HCT116 (cell line): Measurements from ENCODE around the gene WBP1L. TPM values are rescaled to one million over a fixed set of nuclear protein-coding genes. Genes with fewer than 3 reads are reported as not detected.

Experiments
- ATAC-seq: fragments of 200-7000 bp; cut with Tn5 transposase; 2 replicates; pipeline ENCODE4 v1.9.1; 2020; ENCODE audit warnings: mild to moderate bottlenecking, moderate library complexity
- BruUV-seq: library from RNA; stranded (reverse); fragments of 400-500 nt; replicated peaks from 2 replicates; lab custom pipeline; 2021; lab: Mats Ljungman, UMichigan
- CTCF ChIA-PET: fragments of 300-600 bp; sonication (Branson Sonifier 250); formaldehyde crosslinking; loops from one replicate; lab custom pipeline; 2021; ENCODE audit warnings: antibody characterized with exemption; lab: Charles Lee
- POLR2A ChIA-PET: fragments of 300-600, 350-600 bp; sonication (Branson Sonifier 250); formaldehyde crosslinking; loops from one replicate; lab custom pipeline; 2021; ENCODE audit warnings: antibody characterized with exemption; lab: Charles Lee
- RAD21 ChIA-PET, 2 experiments: fragments of 300-600 bp; sonication (Branson Sonifier 250); formaldehyde crosslinking; loops; one replicate each; lab custom pipeline; 2023; ENCODE audit warnings: low total read pairs in 2 of 2; ENCODE audit not compliant: uncharacterized antibody in 2 of 2, unreplicated experiment in 2 of 2, low non-redundant PET in 1 of 2; lab: Charles Lee
- DNase-seq: peaks from one replicate; pipeline ENCODE4 v3.0.0-alpha.2; 2010; ENCODE audit warnings: low read depth, low spot score
- H2AFZ ChIP-seq: fragments of 200-600 bp; shearing (Covaris generic), sonication (generic); 2 replicates; pipeline ENCODE4 v1.6.1; 2017; ENCODE audit warnings: low read depth, mixed run types, mixed read lengths, antibody characterized with exemption, low read length; ENCODE audit not compliant: poor library complexity, severe bottlenecking
- H3K27ac ChIP-seq: 2 replicates; pipeline ENCODE4 v1.5.1; 2012; ENCODE audit warnings: low read depth, low read length
- H3K27me3 ChIP-seq: fragments of 200-600 bp; sonication (generic); 2 replicates; pipeline ENCODE4 v1.6.1; 2016; ENCODE audit warnings: mixed run types, low read length, mixed read lengths; ENCODE audit not compliant: insufficient read depth
- H3K36me3 ChIP-seq, 2 experiments: fragments of 200-500 bp in 1 of 2; fragments of 200-600 bp in 1 of 2; sonication (Bioruptor generic) in 1 of 2; sonication (generic) in 1 of 2; 2 replicates each; pipeline versions ENCODE4 v1.5.1 to v1.6.1; 2014 to 2016; ENCODE audit warnings: low read length in 2 of 2, inconsistent platforms in 1 of 2, mixed read lengths in 1 of 2, mixed run types in 1 of 2; ENCODE audit not compliant: insufficient read depth in 2 of 2, control insufficient read depth in 1 of 2
- H3K4me1 ChIP-seq, 2 experiments: fragments of 200-600 bp in 1 of 2; sonication (generic) in 1 of 2; 2 replicates each; pipeline versions ENCODE4 v1.5.1 to v1.6.1; 2012 to 2017; ENCODE audit warnings: low read length in 2 of 2, inconsistent platforms in 1 of 2, mild to moderate bottlenecking in 1 of 2, mixed read lengths in 1 of 2, mixed run types in 1 of 2, moderate library complexity in 1 of 2; ENCODE audit not compliant: insufficient read depth in 2 of 2, control insufficient read depth in 1 of 2
- H3K4me2 ChIP-seq: fragments of 200-600 bp; sonication (generic); 2 replicates; pipeline ENCODE4 v1.6.1; 2017; ENCODE audit warnings: mixed run types, low read length, mixed read lengths
- H3K4me3 ChIP-seq, 2 experiments: fragments of 200-600 bp in 1 of 2; sonication (generic) in 1 of 2; replicated peaks in 1 of 2; 2 replicates each; pipeline ENCODE4 v1.5.1; 2011 to 2016; ENCODE audit warnings: low read length in 2 of 2, control low read depth in 1 of 2, low read depth in 1 of 2, mild to moderate bottlenecking in 1 of 2, mixed read lengths in 1 of 2, mixed run types in 1 of 2
- H3K79me2 ChIP-seq: fragments of 200-600 bp; sonication (generic); 2 replicates; pipeline ENCODE4 v1.6.1; 2017; ENCODE audit warnings: mild to moderate bottlenecking, mixed run types, low read length, moderate library complexity, mixed read lengths; ENCODE audit not compliant: insufficient read depth
- H3K9ac ChIP-seq: fragments of 200-600 bp; sonication (generic); 2 replicates; pipeline ENCODE4 v1.6.1; 2016; ENCODE audit warnings: low read length, mixed read lengths
- H3K9me2 ChIP-seq: fragments of 200-600 bp; sonication (generic), shearing (Covaris generic); 2 replicates; pipeline ENCODE4 v1.6.1; 2017; ENCODE audit warnings: mixed run types, mild to moderate bottlenecking, moderate library complexity; ENCODE audit not compliant: insufficient read depth
- H3K9me3 ChIP-seq, 2 experiments: fragments of 200-500 bp in 1 of 2; fragments of 200-600 bp in 1 of 2; sonication (Bioruptor generic) in 1 of 2; sonication (generic) in 1 of 2; 2 replicates each; pipeline ENCODE4 v1.6.1; 2014 to 2017; ENCODE audit warnings: low read length in 2 of 2, mixed read lengths in 2 of 2, inconsistent platforms in 1 of 2, low read depth in 1 of 2, mild to moderate bottlenecking in 1 of 2, mixed run types in 1 of 2, moderate library complexity in 1 of 2; ENCODE audit not compliant: control insufficient read depth in 1 of 2, insufficient read depth in 1 of 2
- H4K20me1 ChIP-seq: fragments of 200-600 bp; sonication (generic), shearing (Covaris generic); 2 replicates; pipeline ENCODE4 v1.6.1; 2017; ENCODE audit warnings: mixed run types, mild to moderate bottlenecking, moderate library complexity; ENCODE audit not compliant: insufficient read depth
- CBX3 ChIP-seq: IDR thresholded peaks from 2 replicates; pipeline ENCODE4 v1.6.1; 2012; ENCODE audit warnings: low read depth
- CEBPB ChIP-seq: IDR thresholded peaks from 2 replicates; pipeline ENCODE4 v1.6.1; 2012; ENCODE audit warnings: low read depth
- CTCF ChIP-seq, 3 experiments: fragments of 200-600 bp in 1 of 3; sonication (generic) in 1 of 3; IDR thresholded peaks in 2 of 3; conservative IDR thresholded peaks in 1 of 3; 2 replicates each; pipeline ENCODE4 v1.5.1; 2012 to 2017; ENCODE audit warnings: low read depth in 2 of 3, low read length in 2 of 3, antibody characterized with exemption in 1 of 3, borderline replicate concordance in 1 of 3, control low read depth in 1 of 3, mild to moderate bottlenecking in 1 of 3, mixed read lengths in 1 of 3, mixed run types in 1 of 3, moderate library complexity in 1 of 3; ENCODE audit not compliant: insufficient read depth in 1 of 3
- MAX ChIP-seq: IDR thresholded peaks from 2 replicates; pipeline ENCODE4 v1.6.1; 2012
- POLR2A ChIP-seq: IDR thresholded peaks from 2 replicates; pipeline ENCODE4 v1.7.0; 2011; ENCODE audit warnings: borderline replicate concordance; ENCODE audit not compliant: insufficient read depth, insufficient read length; ENCODE audit errors: extremely low read depth
- REST ChIP-seq: IDR thresholded peaks from 2 replicates; pipeline ENCODE4 v1.6.1; 2012; ENCODE audit warnings: low read depth
- SIN3A ChIP-seq: IDR thresholded peaks from 2 replicates; pipeline ENCODE4 v1.6.1; 2012; ENCODE audit warnings: low read depth
- SP1 ChIP-seq: IDR thresholded peaks from 2 replicates; pipeline ENCODE4 v1.6.1; 2012; ENCODE audit warnings: low read depth
- YY1 ChIP-seq: IDR thresholded peaks from 2 replicates; pipeline ENCODE4 v1.6.1; 2011; ENCODE audit warnings: low read length, low read depth, moderate library complexity, mild to moderate bottlenecking; ENCODE audit not compliant: insufficient replicate concordance; ENCODE audit errors: extremely low read depth
- ZFX ChIP-seq: fragments of 450-650 bp; IDR thresholded peaks from 2 replicates; pipeline ENCODE4 v1.6.1; 2017
- ZNF274 ChIP-seq: fragments of 200-500 bp; sonication (Bioruptor generic); IDR thresholded peaks from 2 replicates; pipeline ENCODE4 v1.6.1; 2014; ENCODE audit warnings: mild to moderate bottlenecking, low read depth, low read length, inconsistent platforms
- intact Hi-C: fragments of 100-400 bp; cut with micrococcal nuclease; formaldehyde crosslinking; loops from 2 replicates; pipeline ENCODE4 v1.10.0; 2022
- total RNA-seq: library from RNA; stranded (reverse); gene quantifications from one replicate; pipeline ENCODE4 v1.2.1, GENCODE V29; 2021; ENCODE audit not compliant: unreplicated experiment

The WBP1L gene
- total RNA-seq, 1 experiment from 2014 or later, result 25.2 TPM

GRCh38 chr10:102781090-102781920 is 37.6 kb downstream of the WBP1L start:
- no TSS peak for BruUV-seq
- H3K9me3 ChIP-seq, result no peaks in the 10 kb centered on the region
- H2AFZ ChIP-seq, result no peak overlapping the region
- no peak overlapping the region for H3K9ac ChIP-seq
- H3K4me2 ChIP-seq, result no peak overlapping the region
- H3K4me3 ChIP-seq, result no peak overlapping the region
- ChIA-PET RAD21 (no interaction called here), POLR2A (no interaction called here)
- no peaks in the 10 kb centered on the region for H3K27me3 ChIP-seq
- ATAC-seq (no peak), DNase-seq (no peak)
- H3K9me2 ChIP-seq, result no peaks in the 10 kb centered on the region
- no peaks in the 10 kb centered on the region for H4K20me1 ChIP-seq
- H3K4me1 ChIP-seq, result no peaks in the 10 kb centered on the region
- H3K36me3 ChIP-seq, result no peaks in the 10 kb centered on the region
- no peaks in the 10 kb centered on the region for H3K79me2 ChIP-seq
- no peak for TF ChIP-seq YY1
- TF ChIP-seq ZNF274, result no peak
- no peak for TF ChIP-seq SIN3A
- no peak for TF ChIP-seq CTCF (IDR thresholded peaks at IDR 0.05 in 2 of 3, conservative IDR thresholded peaks at IDR 0.05 in 1 of 3; ENCODE audit: borderline replicate concordance in 1 of 3, insufficient read depth in 1 of 3, low read depth in 2 of 3, low read length in 2 of 3)
- no peak for TF ChIP-seq MAX
- TF ChIP-seq SP1, result no peak
- TF ChIP-seq CEBPB, result no peak
- no peak for TF ChIP-seq REST
- TF ChIP-seq CBX3, result no peak
- no peak for TF ChIP-seq POLR2A
- TF ChIP-seq ZFX, result no peak
- TF ChIP-seq, all 23 proteins: peak for 0
- intact Hi-C loops, result no loop called here
- H3K27ac ChIP-seq, result no peak overlapping the region
- CTCF ChIA-PET, result no interaction called here
